22Rv1 (cell line): Measurements from ENCODE around the gene EZH2.

Experiments
- H3K27ac ChIP-seq: fragments of 450-650 bp; 2 replicates; pipeline ENCODE4 v1.5.1; 2017
- CTCF ChIP-seq: fragments of 450-650 bp; IDR thresholded peaks from 2 replicates; pipeline ENCODE4 v1.5.1; 2017; ENCODE audit warnings: mild to moderate bottlenecking
- ZFX ChIP-seq: fragments of 450-650 bp; IDR thresholded peaks from 2 replicates; pipeline ENCODE4 v1.6.1; 2017; ENCODE audit warnings: antibody characterized with exemption, borderline replicate concordance

The EZH2 gene

DNA sequence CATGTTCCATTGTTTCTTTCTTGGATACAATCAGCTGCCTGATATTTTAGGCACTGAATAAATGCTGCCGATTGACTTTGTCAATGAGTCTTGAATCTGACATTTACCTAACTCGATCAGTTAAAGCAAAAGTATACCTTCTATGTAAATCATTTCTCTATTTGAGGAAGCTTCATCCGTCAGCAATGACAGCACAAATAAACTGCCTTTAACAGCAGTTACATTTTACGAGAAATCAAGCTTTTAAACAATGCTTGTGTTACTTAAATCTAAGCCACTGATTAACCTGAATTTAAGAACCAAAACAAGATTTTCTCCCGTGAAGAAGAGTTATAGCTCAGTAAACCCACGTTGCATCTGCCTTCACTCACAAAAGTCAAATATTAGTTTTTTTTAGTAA is 114.1 kb downstream of the EZH2 start:
- H3K27ac ChIP-seq, result no peak overlapping the region
- no peak for TF ChIP-seq ZFX
- no peak for TF ChIP-seq CTCF

DNA sequence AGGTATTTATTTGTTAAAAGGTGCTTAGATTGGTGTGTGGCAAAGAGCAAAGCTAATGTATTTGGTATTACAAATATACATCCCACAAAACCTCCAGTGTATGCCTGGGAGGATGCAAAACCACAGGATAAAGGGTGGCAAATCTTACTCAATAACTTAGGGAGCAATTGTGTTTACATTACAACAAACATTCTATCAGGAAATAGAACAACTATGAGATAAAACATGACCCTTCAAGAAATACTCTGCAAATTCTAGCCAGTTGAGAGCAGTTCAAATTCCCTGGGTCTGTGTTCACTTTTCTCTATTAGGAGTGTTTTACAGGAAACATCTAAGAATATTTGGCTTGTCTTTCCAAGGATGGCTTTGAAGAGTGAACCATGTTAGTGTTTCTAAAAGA is 120.5 kb downstream of the EZH2 start:
- no peak overlapping the region for H3K27ac ChIP-seq
- TF ChIP-seq CTCF (no peak), ZFX (no peak)

- TF ChIP-seq ZFX (no peak), CTCF (no peak)
- no peak overlapping the region for H3K27ac ChIP-seq
Observed at GRCh38 chr7:148761499-148762278, 122.4 kb downstream of the EZH2 start.
